ENCODE results near the gene DSCAML1. TPM values are rescaled to one million over a fixed set of nuclear protein-coding genes. Genes with fewer than 3 reads are reported as not detected.
"Not testable (repeated sequence)": the region's sequence is repeated elsewhere in the genome, so short reads cannot be mapped to it uniquely, and the experiment has no call there.

DSCAML1 gene
- total RNA-seq, 1 donor from 2014 or later = 4.0 TPM

GRCh38 chr11:117766576-117766975 lies 30.4 kb downstream of the DSCAML1 start:
- TF ChIP-seq, protein P1, sequence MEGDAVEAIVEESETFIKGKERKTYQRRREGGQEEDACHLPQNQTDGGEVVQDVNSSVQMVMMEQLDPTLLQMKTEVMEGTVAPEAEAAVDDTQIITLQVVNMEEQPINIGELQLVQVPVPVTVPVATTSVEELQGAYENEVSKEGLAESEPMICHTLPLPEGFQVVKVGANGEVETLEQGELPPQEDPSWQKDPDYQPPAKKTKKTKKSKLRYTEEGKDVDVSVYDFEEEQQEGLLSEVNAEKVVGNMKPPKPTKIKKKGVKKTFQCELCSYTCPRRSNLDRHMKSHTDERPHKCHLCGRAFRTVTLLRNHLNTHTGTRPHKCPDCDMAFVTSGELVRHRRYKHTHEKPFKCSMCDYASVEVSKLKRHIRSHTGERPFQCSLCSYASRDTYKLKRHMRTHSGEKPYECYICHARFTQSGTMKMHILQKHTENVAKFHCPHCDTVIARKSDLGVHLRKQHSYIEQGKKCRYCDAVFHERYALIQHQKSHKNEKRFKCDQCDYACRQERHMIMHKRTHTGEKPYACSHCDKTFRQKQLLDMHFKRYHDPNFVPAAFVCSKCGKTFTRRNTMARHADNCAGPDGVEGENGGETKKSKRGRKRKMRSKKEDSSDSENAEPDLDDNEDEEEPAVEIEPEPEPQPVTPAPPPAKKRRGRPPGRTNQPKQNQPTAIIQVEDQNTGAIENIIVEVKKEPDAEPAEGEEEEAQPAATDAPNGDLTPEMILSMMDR (conservative IDR thresholded peaks at IDR 0.05; ENCODE audit: low read depth, low read length) = no peak
- DNase-seq (ENCODE audit: low read depth) = no peak
- H3K4me3 ChIP-seq (ENCODE audit: low read depth, low read length) = no peak overlapping the region

- TF ChIP-seq, protein P1 (conservative IDR thresholded peaks at IDR 0.05; ENCODE audit: low read depth, low read length) = no peak
- DNase-seq (ENCODE audit: low read depth) = no peak
- no peak overlapping the region for H3K4me3 ChIP-seq (ENCODE audit: low read depth, low read length)
Observed at GRCh38 chr11:117766026-117766425, 31.0 kb downstream of the DSCAML1 start.

GRCh38 chr11:117765068-117765467 lies 31.9 kb downstream of the DSCAML1 start:
- no peak for DNase-seq (ENCODE audit: low read depth)
- H3K4me3 ChIP-seq (ENCODE audit: low read depth, low read length) = no peak overlapping the region

DNA sequence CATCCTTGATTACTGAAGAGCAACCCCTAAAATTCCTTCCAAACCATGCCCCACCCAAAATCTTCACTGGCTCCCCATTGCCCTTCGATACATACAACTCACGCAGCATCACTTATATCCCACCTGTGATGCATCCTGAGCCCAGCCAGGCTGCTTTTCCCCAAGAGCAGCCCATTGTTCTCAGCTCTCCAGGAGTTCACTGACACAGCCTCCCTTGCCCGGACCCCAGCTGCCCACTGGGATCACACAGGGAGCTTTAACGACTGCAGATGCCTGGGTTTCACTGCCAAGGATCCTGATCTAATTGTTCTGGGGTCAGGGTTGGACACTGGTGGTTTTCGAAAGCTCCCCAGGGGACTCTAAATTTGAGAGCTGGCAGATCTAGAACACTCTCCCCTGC lies 33.6 kb downstream of the DSCAML1 start:
- not testable (repeated sequence) for DNase-seq (ENCODE audit: low read depth); H3K4me3 ChIP-seq (ENCODE audit: low read depth, low read length)

More at GRCh38 chr11:117765068-117765467, 31.9 kb downstream of the DSCAML1 start:
- TF ChIP-seq, protein P1 (conservative IDR thresholded peaks at IDR 0.05; ENCODE audit: low read depth, low read length) = no peak

- H3K4me3 ChIP-seq (ENCODE audit: low read depth, low read length) = no peak overlapping the region
- TF ChIP-seq, protein P1 (conservative IDR thresholded peaks at IDR 0.05; ENCODE audit: low read depth, low read length) = no peak
- DNase-seq (ENCODE audit: low read depth) = no peak
Observed at GRCh38 chr11:117761993-117762392, 35.0 kb downstream of the DSCAML1 start.

- H3K4me3 ChIP-seq (ENCODE audit: low read depth, low read length) = no peak overlapping the region
- no peak for DNase-seq (ENCODE audit: low read depth)
- TF ChIP-seq, protein P1 (conservative IDR thresholded peaks at IDR 0.05; ENCODE audit: low read depth, low read length) = no peak
Observed at GRCh38 chr11:117759305-117759704, 37.7 kb downstream of the DSCAML1 start.

- no peak overlapping the region for H3K4me3 ChIP-seq (ENCODE audit: low read depth, low read length)
- no peak for DNase-seq (ENCODE audit: low read depth)
- TF ChIP-seq, protein P1 (conservative IDR thresholded peaks at IDR 0.05; ENCODE audit: low read depth, low read length) = no peak
Observed at GRCh38 chr11:117754030-117754429, 43.0 kb downstream of the DSCAML1 start.
